Gastroesophageal sphincter (tissue), 4 donors: ENCODE results near the gene UBE2S. TPM values are rescaled to one million over a fixed set of nuclear protein-coding genes. Genes with fewer than 3 reads are reported as not detected.
A peak's percentile ranks its signal among the peaks of the same experiment; 100 is the strongest.

ENCODE experiments used
- ATAC-seq: fragments of 150-250 bp; one replicate; pipeline ENCODE4 v1.9.1; 2016; ENCODE audit warnings: mild to moderate bottlenecking, moderate library complexity
- H3K27ac ChIP-seq, 4 donors: fragments of 200-600 bp; sonication (generic) in 3 of 4; 1 replicate in 3 of 4; 2 replicates in 1 of 4; pipeline ENCODE4 v1.5.1; 2016 to 2019
- H3K27me3 ChIP-seq: fragments of 200-600 bp; sonication (generic); one replicate; pipeline ENCODE4 v1.5.1; 2019
- H3K36me3 ChIP-seq, 2 donors: fragments of 200-600 bp; sonication (generic); one replicate each; pipeline ENCODE4 v1.5.1; 2019; ENCODE audit warnings: control low read depth in 1 of 2
- H3K4me1 ChIP-seq, 3 donors: fragments of 200-600 bp; sonication (generic); 1 replicate in 2 of 3; 2 replicates in 1 of 3; pipeline ENCODE4 v1.5.1; 2016 to 2019; ENCODE audit warnings: control low read depth in 2 of 3
- H3K4me3 ChIP-seq, 2 donors: fragments of 200-600 bp; sonication (generic); one replicate each; pipeline ENCODE4 v1.5.1; 2019; ENCODE audit warnings: mild to moderate bottlenecking in 1 of 2, moderate library complexity in 1 of 2
- H3K9me3 ChIP-seq, 3 donors: fragments of 200-600 bp; sonication (generic); one replicate each; pipeline ENCODE4 v1.5.1; 2017 to 2019; ENCODE audit warnings: control low read depth in 2 of 3
- EP300 ChIP-seq: sonication (generic); formaldehyde crosslinking; IDR thresholded peaks from one replicate; pipeline ENCODE4 v1.6.1; 2017; ENCODE audit warnings: antibody characterized with exemption, mild to moderate bottlenecking
- POLR2A ChIP-seq, 2 donors: fragments of 450-650 bp; IDR thresholded peaks; one replicate each; pipeline ENCODE4 v1.6.1; 2017; ENCODE audit warnings: antibody characterized with exemption in 2 of 2, mild to moderate bottlenecking in 2 of 2, moderate library complexity in 1 of 2
- POLR2AphosphoS5 ChIP-seq: sonication (generic); formaldehyde crosslinking; IDR thresholded peaks from one replicate; pipeline ENCODE4 v1.6.1; 2017; ENCODE audit warnings: antibody characterized with exemption
- WGBS, 2 donors: methylation state at CpG; one replicate each; pipeline ENCODE4 v1.1.5; 2018; ENCODE audit warnings: low coverage in 1 of 2; 5-methylcytosine and 5-hydroxymethylcytosine counted together
- total RNA-seq, 4 donors: library from RNA; depleted of rRNA; stranded (reverse); fragments of >200 nt; gene quantifications; one replicate each; pipeline ENCODE4 v1.1.0, GENCODE V29; 2016
- TF ChIP-seq, protein P1 (sequence below), 4 experiments: fragments of 200-600 bp in 2 of 4; fragments of 450-650 bp in 2 of 4; sonication (generic) in 1 of 4; IDR thresholded peaks; one replicate each; pipeline ENCODE4 v1.5.1; 2017 to 2019; ENCODE audit warnings: antibody characterized with exemption in 4 of 4, mild to moderate bottlenecking in 2 of 4, moderate library complexity in 2 of 4

Gene UBE2S
- total RNA-seq, 4 donors from 2014 or later = 12.6 to 17.7 (median 15.4) TPM

DNA sequence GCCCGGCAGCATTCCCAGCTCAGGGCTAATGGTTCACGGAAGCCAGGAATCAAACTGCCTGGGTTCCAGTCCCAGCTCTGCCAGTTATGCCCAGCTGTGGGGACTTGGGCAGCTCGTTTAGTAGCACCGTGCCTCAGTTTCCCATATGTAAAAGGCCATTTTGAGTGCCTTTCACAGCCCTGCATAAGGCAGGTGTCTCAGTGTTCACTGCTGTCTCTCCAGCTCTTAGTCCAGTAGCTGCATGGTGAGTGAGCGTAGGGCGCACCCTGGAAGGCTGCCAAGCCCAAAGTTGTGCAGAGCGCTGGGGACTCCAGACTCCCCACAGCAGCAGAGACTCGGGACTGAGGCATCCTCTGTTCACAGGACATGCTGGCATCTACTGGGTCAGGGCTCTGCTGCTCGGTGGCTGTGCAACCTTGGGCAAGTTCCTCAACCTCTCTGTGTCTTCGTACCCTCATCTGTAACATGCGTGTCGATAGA, 16.4 kb downstream of the UBE2S start:
- TF ChIP-seq POLR2AphosphoS5 = no peak
- TF ChIP-seq EP300 = no peak
- TF ChIP-seq, protein P1, sequence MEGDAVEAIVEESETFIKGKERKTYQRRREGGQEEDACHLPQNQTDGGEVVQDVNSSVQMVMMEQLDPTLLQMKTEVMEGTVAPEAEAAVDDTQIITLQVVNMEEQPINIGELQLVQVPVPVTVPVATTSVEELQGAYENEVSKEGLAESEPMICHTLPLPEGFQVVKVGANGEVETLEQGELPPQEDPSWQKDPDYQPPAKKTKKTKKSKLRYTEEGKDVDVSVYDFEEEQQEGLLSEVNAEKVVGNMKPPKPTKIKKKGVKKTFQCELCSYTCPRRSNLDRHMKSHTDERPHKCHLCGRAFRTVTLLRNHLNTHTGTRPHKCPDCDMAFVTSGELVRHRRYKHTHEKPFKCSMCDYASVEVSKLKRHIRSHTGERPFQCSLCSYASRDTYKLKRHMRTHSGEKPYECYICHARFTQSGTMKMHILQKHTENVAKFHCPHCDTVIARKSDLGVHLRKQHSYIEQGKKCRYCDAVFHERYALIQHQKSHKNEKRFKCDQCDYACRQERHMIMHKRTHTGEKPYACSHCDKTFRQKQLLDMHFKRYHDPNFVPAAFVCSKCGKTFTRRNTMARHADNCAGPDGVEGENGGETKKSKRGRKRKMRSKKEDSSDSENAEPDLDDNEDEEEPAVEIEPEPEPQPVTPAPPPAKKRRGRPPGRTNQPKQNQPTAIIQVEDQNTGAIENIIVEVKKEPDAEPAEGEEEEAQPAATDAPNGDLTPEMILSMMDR (IDR thresholded peaks at IDR 0.05) = no peak
- no peak for TF ChIP-seq POLR2A (IDR thresholded peaks at IDR 0.05)
- no peak for ATAC-seq
- WGBS, 2 donors = 80 to 92% methylated on average over 1 to 5 of the region's 12 CpGs
- Histone ChIP-seq H3K9me3 (no peaks in the 10 kb centered on the region), H3K27me3 (no peaks in the 10 kb centered on the region), H3K27ac (peak overlapping the region in 2 of 4 donors; percentile 4 to 23), H3K4me3 (no peak overlapping the region), H3K4me1 (peaks cover 0 to 61% (median 28%) of the 10 kb centered on the region in 3 donors), H3K36me3 (peaks cover 0 to 52% of the 10 kb centered on the region in 2 donors)

DNA sequence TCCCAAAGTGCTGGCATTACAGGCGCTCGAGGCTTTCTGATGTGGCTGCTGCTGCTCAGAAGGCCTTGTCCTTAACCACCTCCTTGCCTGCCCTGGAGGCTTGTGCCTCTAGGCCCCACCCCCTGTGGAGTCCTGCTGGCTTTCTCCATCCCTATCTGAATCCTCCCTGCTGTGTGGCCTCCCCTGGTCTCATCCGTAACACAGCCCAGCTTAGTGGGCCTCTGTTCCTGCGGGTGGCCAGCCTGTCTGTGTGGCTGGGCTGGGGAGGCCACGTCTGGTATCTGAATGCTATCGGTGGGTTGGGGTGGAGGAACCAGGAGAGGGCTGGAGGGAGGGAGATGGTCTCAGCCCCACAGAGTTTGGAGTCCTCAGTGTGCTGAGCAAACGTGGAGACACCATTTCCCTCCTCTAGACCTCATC, 17.1 kb downstream of the UBE2S start:
- Histone ChIP-seq H3K27ac (peak overlapping the region in 1 of 4 donors; percentile 4), H3K27me3 (no peaks in the 10 kb centered on the region), H3K4me3 (no peak overlapping the region), H3K9me3 (no peaks in the 10 kb centered on the region), H3K4me1 (peaks cover 0 to 63% (median 28%) of the 10 kb centered on the region in 3 donors), H3K36me3 (peaks cover 0 to 52% of the 10 kb centered on the region in 2 donors)
- whole genome bisulfite sequencing, 2 donors = 53 to 86% methylated on average over 1 to 2 of the region's 7 CpGs
- TF ChIP-seq, protein P1 (IDR thresholded peaks at IDR 0.05) = no peak
- TF ChIP-seq POLR2AphosphoS5 (no peak), EP300 (no peak), POLR2A (IDR thresholded peaks at IDR 0.05) (no peak)
- ATAC-seq = no peak

DNA sequence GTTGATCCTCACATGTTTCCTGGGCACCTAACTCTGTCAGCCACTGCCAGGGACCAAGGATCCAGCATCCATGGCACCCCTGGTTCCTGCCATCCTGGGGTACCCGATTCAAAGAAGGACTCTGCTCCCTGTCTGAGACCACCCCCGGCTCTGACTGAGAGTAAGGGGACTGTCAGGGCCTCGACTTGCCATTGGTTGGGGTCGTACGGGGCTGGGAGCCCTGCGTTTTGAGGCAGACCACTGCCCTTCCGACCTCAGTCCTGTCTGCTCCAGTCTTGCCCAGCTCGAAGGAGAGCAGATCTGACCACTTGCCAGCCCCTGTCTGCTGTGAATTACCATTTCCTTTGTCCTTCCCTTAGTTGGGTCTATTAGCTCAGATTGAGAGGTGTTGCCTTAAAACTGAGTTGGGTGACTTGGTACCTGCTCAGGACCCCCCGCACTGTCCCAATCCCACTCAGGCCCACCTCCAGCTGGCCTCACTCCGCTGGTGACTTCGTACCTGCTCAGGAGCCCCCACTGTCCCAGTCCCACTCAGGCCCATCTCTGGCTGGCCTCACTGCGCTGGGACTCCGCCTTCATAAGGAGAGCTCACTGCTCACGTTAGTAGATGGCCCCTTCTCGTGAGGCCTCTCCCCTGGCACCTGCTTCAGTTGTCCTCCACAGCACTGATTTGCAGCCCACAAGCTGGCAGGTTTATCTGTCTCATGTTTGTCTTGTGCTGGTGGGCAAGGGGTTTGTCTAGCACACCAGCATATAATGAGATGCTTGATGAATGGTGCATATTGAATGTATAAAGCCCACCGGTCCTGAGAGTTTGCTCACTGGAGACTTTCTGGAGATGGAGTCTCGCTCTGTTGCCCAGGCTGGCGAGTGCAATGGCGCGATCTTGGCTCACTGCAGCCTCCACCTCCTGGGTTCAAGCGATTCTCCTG, 17.9 kb downstream of the UBE2S start:
- peaks cover 0 to 68% (median 33%) of the 10 kb centered on the region in 3 donors for H3K4me1 ChIP-seq
- no peak overlapping the region for H3K4me3 ChIP-seq
- H3K9me3 ChIP-seq = no peaks in the 10 kb centered on the region
- ATAC-seq = no peak
- H3K36me3 ChIP-seq = peaks cover 0 to 52% of the 10 kb centered on the region in 2 donors
- H3K27ac ChIP-seq = peak overlapping the region in 1 of 4 donors; percentile 24
- WGBS, 2 donors = 57 to 70% methylated on average over 6 to 7 of the region's 21 CpGs
- TF ChIP-seq POLR2AphosphoS5 (no peak), POLR2A (IDR thresholded peaks at IDR 0.05) (no peak), EP300 (no peak)
- H3K27me3 ChIP-seq = no peaks in the 10 kb centered on the region

DNA sequence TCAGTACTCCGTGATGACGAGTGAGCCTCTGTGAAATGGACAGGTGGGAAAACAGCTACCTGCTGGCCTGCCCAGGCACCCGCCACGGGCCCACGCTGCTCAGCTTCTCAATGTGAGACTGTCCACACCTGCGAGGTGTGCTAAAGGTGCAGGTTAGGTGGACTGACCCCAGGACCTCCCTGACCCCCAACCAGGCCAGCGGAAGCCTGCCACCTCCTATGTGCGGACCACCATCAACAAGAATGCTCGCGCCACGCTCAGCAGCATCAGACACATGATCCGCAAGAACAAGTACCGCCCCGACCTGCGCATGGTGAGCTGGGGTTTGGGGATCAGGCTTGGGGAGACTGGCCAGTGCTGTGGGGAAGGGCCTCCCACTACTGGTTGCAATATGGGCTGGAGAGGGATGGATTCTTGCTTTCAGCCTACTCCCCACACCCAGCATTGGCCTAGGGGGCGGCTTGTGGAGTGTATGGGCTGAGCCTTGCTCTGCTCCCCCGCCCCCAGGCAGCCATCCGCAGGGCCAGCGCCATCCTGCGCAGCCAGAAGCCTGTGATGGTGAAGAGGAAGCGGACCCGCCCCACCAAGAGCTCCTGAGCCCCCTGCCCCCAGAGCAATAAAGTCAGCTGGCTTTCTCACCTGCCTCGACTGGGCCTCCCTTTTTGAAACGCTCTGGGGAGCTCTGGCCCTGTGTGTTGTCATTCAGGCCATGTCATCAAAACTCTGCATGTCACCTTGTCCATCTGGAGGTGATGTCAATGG, 19.7 kb downstream of the UBE2S start:
- peak overlapping the region in 1 of 2 donors; percentile 79 for H3K4me3 ChIP-seq
- TF ChIP-seq POLR2A (IDR thresholded peaks at IDR 0.05) (no peak), POLR2AphosphoS5 (no peak), EP300 (no peak)
- TF ChIP-seq, protein P1 (IDR thresholded peaks at IDR 0.05) = no peak
- H3K36me3 ChIP-seq = peaks cover 0 to 52% of the 10 kb centered on the region in 2 donors
- no CpG with 5 or more reads among the region's 24 CpGs for WGBS, 2 donors
- H3K9me3 ChIP-seq = no peaks in the 10 kb centered on the region
- no peaks in the 10 kb centered on the region for H3K27me3 ChIP-seq
- peak overlapping the region in 1 of 4 donors; percentile 92 for H3K27ac ChIP-seq
- no peak for ATAC-seq
- H3K4me1 ChIP-seq = peaks cover 0 to 81% (median 44%) of the 10 kb centered on the region in 3 donors

DNA sequence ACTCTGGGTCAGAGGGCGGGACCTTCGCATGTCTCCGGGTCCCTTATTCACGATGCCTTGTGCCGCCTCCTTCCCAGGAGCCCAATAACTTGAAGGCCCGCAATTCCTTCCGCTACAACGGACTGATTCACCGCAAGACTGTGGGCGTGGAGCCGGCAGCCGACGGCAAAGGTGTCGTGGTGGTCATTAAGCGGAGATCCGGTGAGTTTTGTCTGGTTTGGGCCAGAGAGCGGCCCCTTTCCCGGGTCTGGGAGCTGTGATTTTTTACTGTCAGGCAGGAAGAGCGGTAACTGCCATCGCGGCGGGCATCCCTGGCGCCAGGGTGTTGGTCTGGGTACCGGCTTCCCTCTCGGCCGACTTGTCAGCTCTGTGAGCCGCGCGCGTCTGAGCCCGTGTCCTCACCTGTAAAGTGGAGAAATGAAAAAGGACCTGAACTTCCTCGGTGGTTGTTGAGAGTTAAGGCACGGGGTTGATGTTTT, 21.1 kb downstream of the UBE2S start:
- no CpG with 5 or more reads among the region's 33 CpGs for WGBS, 2 donors
- no peak for ATAC-seq
- no peak for TF ChIP-seq POLR2A (IDR thresholded peaks at IDR 0.05)
- TF ChIP-seq POLR2AphosphoS5 = no peak
- TF ChIP-seq, protein P1 (IDR thresholded peaks at IDR 0.05) = no peak
- TF ChIP-seq EP300 = no peak
- Histone ChIP-seq H3K4me1 (peaks cover 0 to 74% (median 44%) of the 10 kb centered on the region in 3 donors), H3K36me3 (peaks cover 0 to 44% of the 10 kb centered on the region in 2 donors), H3K4me3 (peak overlapping the region; percentile 76 to 79), H3K27me3 (no peaks in the 10 kb centered on the region), H3K9me3 (no peaks in the 10 kb centered on the region), H3K27ac (peak overlapping the region; percentile 65 to 98 (median 92))
